GM12891 (cell line): ENCODE data around the gene CALN1.

ENCODE experiments used
- PAX5 ChIP-seq: IDR thresholded peaks from 2 replicates; pipeline ENCODE4 v1.6.1; 2011; ENCODE audit warnings: low read length, moderate library complexity, mild to moderate bottlenecking; ENCODE audit not compliant: insufficient read depth, severe bottlenecking
- POLR2A ChIP-seq: IDR thresholded peaks from 2 replicates; pipeline ENCODE4 v1.6.1; 2011; ENCODE audit warnings: low read depth, low read length, control low read depth
- POLR2AphosphoS5 ChIP-seq: IDR thresholded peaks from 2 replicates; pipeline ENCODE4 v1.6.1; 2011; ENCODE audit warnings: low read depth, low read length, control low read depth
- POU2F2 ChIP-seq: IDR thresholded peaks from 2 replicates; pipeline ENCODE4 v1.6.1; 2011; ENCODE audit warnings: low read depth, mild to moderate bottlenecking, control low read depth, low read length, moderate library complexity
- SPI1 ChIP-seq: IDR thresholded peaks from 2 replicates; pipeline ENCODE4 v1.6.1; 2011; ENCODE audit warnings: low read depth, low read length, control low read depth
- TAF1 ChIP-seq: IDR thresholded peaks from 2 replicates; pipeline ENCODE4 v1.6.1; 2011; ENCODE audit warnings: low read depth, low read length, control low read depth

DNA sequence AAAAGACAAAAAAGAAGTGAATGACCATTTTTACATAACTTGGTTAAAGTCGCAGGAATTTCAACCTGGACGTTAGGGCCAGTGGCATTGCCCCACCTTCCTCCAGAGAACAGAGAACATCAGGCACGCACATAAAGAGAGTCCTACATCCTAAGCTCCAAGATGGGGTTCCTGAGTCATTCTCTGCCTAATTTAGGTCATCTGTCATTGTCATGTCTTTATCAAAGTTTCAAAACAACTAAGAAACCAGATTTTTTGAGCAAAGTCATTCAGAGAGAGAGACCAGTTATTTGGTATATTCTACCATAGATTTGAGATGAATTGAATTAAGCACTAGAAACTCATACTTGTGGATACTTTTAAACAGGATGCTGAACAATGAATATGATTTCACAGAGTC lies 241.7 kb downstream of the CALN1 start:
- TF ChIP-seq POLR2A = no peak
- TF ChIP-seq TAF1 = no peak
- TF ChIP-seq POLR2AphosphoS5 = no peak
- TF ChIP-seq SPI1 = no peak
- no peak for TF ChIP-seq PAX5
- TF ChIP-seq POU2F2 = no peak
